Measurements from ENCODE around the gene LRP8.
"Not testable (repeated sequence)": the region's sequence is repeated elsewhere in the genome, so short reads cannot be mapped to it uniquely, and the experiment has no call there.

LRP8 gene

DNA sequence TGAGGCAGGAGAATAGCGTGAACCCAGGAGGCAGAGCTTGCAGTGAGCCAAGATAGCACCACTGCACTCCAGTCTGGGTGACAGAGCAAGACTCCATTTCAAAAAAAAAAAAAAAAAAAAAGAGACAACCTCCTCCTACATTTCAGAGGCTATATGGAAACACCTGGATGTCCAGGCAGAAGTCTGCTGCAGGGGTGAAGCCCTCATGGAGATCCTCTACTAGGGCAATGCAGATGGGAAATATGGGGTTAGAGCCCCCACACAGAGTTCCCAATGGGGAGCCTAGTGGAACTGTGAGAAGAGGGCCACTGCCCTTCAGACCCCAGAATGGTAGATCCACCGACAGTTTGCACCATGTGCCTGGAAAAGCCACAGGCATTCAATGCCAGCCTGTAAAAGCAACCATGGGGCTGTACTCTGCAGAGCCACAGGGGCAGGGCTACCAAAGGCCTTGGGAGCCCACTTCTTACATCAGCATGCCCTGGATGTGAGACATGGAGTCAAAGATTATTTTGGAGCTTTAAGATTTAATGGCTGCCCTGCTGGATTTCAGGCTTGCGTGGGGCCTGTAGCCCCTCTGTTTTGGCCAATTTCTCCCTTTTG is 121.7 kb downstream of the LRP8 start:
- DNase-seq, result not testable (repeated sequence)

DNA sequence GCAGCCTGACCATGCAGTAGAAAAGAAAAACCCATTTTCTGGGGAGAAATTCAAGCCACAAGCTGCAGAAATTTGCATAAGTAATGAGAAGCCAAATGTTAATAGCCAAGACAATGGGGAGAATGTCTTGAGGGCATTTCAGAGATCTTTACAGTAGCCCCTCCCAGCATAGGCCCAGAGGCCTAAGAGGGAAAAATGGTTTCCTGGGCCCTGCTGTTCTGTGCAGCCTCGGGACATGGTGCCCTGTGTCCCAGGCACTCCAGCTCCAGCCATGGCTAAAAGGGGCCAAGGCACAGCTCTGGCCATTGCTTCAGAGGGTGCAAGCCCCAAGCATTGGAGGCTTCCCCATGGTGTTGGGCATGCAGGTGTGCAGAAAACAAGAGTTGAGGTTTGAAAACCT is 122.4 kb downstream of the LRP8 start:
- not testable (repeated sequence) for DNase-seq

DNA sequence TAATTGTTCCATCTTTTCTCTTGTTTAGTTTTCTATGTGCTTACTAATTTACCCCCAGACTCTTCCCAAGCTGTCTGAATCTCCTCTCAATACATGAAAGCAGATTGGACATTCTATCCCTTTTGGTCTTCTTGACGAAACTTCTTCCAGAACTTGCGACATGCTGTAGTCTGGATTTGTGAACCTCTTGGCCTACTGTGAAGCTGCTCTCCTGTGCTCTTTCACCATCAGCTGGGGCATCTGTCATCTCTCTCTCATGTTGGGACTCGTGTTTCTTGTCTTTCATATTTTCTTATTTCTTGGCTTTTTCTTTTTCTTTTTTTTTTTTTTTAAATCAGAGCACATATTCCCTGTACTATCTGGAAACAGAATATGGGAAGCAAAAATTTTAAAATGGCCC is 124.4 kb downstream of the LRP8 start:
- DNase-seq, result no peak

DNA sequence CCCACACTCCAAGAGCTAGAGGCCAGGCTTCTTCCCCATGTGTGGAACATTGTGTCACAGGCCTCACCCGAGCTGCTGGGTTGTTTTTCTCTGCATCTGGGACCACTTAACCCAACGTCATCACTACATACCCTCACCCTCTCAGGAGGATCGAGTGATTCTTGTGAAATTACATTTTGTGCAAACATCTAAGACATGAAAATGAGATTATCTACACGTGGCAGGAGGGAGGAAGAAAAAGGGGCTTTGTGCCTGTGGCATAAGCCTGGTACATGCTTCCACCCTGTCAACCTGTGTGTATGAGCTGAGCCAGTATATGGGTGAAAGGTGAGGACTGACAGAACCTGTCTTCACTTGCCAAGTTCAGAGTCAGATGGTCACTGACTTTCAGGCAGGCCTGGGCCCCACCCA is 129.6 kb downstream of the LRP8 start:
- DNase-seq, result no peak

DNA sequence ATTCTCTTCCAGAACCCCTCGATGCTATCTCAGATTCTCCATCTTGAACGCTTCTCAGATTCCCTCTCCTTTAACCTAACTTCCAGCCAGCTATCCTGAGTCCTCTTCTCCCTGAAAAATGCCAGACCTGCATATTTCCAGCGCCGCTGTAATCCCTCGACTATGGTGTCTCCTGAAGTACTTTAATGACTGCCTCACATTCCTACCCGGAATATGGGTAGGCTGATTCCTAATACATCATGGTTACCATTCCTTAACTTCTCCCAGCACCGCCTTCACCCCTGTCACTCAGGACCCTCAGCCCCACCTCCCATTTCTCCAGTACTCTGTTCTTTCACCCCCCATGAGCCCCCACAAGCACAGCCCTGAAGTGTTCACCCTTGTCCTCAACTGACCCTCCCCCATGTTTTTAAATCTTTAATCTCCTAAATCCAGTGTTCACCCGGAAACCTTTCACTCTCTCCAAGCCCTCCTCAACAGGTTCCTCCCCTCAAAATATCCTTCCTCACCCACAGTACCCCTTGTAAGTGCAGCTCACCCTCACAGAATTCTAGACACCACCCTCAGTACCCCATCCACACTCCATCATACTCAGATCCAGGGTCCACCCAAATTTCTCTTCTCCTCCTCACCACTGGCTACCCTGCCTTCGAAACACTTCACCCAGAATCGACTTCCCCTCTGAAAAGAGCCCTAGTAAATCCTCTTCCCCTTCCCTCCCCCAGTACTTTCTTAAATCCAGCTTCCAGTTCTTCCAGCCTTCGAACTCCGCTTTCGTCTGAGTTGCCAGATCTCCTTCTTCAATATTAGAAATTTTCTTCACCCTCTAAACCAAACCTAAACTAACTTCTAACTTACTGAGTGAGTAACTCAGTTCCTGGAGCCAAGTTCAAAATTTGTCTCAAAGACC is 130.3 kb downstream of the LRP8 start:
- no peak for DNase-seq

DNA sequence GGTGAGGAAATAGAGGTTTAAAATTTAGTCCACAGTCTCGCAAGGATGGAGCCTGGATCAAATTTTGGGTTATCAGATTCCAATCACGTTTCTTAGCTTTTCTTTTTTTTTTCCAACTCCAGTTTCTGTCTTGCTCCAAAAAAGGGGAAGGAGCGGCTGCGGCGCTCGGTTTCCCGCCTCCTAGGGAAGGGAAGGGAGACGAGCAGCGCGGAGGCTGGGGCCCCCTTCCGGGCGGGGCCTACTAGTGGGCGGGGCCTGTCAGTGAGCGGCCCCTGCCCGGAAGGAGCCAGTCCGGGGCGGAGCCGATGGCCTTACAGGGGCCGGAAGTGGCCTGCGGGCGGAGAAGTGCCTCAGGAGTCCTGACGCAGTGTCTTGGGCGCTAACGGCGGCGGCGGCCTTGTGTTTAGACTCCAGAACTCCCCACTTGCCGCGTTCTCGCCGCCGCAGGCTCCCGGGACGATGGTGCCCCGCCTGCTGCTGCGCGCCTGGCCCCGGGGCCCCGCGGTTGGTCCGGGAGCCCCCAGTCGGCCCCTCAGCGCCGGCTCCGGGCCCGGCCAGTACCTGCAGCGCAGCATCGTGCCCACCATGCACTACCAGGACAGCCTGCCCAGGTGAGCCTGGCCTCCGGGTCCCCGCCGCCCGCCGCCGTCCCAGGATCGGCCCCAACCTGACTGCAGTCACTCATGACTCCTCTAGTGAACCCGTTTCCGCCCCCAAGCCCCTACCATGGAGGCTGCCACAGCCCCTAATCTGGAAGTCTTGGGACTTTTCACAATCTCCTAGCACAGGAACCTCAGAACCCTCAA is 131.2 kb downstream of the LRP8 start, which contains the start of gene CPT2:
Gene CPT2 (plus strand): TSS at position 340 of the 806 bp plus-strand sequence. CDS start 120 bp downstream, at position 460.
- peak; percentile 88 for DNase-seq

DNA sequence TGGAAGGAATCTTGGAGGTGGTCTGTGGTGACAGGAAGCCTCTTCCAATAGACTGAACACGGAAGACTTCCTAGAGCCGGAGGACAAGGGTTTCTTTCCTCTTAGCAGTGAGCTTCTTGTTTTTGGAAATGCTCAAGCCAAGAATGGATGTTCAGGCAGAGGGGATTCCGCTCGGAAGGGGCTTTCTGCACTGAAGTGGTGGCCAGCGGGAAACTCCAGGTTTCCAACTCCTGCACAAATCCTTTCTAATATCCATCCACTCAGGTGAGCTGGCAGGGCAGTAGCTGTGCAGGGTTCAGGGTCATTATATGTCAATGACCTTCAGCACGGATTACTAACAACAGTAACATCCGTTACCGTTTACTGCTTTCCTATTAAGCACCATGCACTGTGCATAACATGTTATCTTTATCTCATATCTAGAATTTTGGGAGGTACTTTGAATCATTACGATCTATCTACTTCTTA is 131.8 kb downstream of the LRP8 start:
- no peak for DNase-seq

DNA sequence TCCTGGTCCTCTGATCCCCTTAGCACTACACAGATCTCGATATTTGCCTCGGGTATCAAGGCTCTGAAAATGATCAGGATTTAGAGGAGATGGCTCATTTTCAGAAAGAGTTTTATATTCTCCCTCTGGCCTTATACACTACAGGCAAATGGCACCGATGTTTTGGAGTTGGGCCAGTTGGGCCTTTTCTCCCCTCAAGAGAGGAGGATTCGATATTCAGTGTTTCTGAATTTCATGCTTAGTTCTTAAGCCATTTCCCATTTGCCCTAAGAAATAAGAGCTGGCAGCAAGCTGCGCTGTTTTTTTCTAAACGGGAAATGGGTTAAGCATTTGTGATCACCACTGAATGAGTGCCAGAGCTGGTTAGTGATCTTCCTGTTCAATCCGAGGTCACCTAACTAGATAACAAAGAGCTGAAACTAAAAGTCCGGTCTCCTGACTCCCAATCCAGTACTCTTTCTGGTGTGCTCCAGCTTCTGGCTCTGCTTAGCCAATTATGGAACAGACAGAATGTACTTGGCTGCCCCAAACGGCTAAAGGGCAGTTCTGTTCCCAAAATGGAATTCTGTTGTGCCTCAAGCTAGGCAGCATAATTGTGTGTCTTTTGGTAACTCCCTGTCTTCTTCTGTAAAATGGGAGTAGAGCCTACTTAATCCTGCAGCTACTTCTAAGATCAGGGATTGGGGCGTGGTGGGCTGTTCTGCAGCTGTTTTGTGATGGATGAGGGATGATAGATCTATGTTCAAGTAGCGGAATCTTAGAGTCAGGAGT is 132.4 kb downstream of the LRP8 start:
- no peak for DNase-seq
